HUES48 (cell line): Measurements from ENCODE around the gene TRAK1.

Experiments used
- H3K27ac ChIP-seq: one replicate; pipeline ENCODE4 v1.7.0; 2013; ENCODE audit warnings: low read depth, low read length, inconsistent platforms
- H3K27me3 ChIP-seq: 2 replicates; pipeline ENCODE4 v1.6.1; 2013; ENCODE audit warnings: mild to moderate bottlenecking, low read length; ENCODE audit not compliant: control insufficient read depth, insufficient read depth
- H3K36me3 ChIP-seq: 2 replicates; pipeline ENCODE4 v1.6.1; 2013; ENCODE audit warnings: low read length; ENCODE audit not compliant: control insufficient read depth, insufficient read depth
- H3K4me1 ChIP-seq: 2 replicates; pipeline ENCODE4 v1.6.1; 2013; ENCODE audit warnings: mild to moderate bottlenecking, low read length; ENCODE audit not compliant: control insufficient read depth, insufficient read depth
- H3K4me3 ChIP-seq: 2 replicates; pipeline ENCODE4 v1.5.1; 2013; ENCODE audit warnings: mild to moderate bottlenecking, low read depth, low read length
- H3K9ac ChIP-seq: 2 replicates; pipeline ENCODE4 v1.6.1; 2013; ENCODE audit warnings: mild to moderate bottlenecking, low read depth, low read length, moderate library complexity
- H3K9me3 ChIP-seq: 2 replicates; pipeline ENCODE4 v1.6.1; 2013; ENCODE audit warnings: low read length; ENCODE audit not compliant: control insufficient read depth, insufficient read depth

The TRAK1 gene

DNA sequence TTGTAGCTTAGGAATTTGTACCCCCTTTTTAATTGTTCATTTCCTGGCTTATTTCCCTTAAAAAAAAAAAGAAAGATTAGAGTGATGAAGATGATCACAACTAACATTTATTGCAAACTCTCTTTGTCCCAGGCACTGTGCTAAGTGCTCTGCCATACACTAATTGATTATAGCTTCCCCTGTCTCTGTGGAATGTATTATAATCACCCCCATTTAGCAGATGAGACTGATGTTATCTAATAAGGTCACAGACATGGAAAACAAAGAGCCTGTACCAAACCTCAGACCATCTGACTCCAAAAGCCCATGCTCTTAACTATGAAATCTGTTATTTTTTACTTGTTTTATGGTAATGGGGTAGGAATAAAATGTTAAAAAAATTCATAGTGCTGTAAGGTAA, 53.1 kb downstream of the TRAK1 start:
- Histone ChIP-seq H3K27ac (no peak overlapping the region), H3K4me1 (peaks cover under 1% of the 10 kb centered on the region; the same call in 1 of the 2 replicates)

DNA sequence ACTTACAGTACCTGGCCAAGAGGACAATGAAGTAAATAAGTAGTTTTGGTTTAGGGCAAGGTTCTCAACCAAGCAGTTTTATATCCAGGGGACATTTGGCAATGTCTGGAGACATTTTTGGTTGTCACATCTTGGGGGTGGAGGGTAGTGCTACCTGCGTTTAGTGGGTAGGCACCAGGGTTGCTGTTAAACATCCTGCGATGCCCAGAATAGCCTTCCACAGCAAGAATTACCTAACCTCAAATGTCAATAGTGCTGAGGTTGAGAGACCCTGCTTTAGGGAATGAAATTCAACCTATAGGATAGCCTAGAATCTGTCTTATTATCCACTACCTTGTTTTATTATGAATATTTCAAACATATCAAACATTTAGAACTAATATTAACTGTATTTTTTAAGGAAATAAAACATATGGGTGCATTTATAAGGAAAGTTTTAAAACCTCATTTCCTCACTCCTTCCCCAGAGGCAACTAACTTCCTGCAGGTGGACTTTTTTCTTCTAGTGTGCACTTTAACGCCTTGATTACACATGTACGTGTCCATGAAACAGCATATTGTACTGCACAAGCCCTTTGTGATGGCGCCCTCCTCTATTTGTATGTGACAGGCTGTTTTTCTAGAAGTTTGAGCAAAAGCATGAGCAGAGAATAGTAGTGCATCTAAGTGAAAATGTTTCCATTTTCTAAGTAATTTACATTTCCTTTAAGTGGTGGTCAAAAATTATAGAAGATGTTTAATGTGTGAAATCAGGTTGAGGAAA, 57.1 kb downstream of the TRAK1 start:
- Histone ChIP-seq H3K4me1 (peaks cover 7% of the 10 kb centered on the region; the same call in 1 of the 2 replicates), H3K4me3 (no peak overlapping the region), H3K36me3 (no peaks in the 10 kb centered on the region), H3K9me3 (no peaks in the 10 kb centered on the region), H3K27ac (no peak overlapping the region), H3K27me3 (no peaks in the 10 kb centered on the region), H3K9ac (no peak overlapping the region)

More for the DNA sequence above, 53.1 kb downstream of the TRAK1 start:
- no peak overlapping the region for H3K9ac ChIP-seq
- no peaks in the 10 kb centered on the region for H3K9me3 ChIP-seq
- no peaks in the 10 kb centered on the region for H3K36me3 ChIP-seq
- no peaks in the 10 kb centered on the region for H3K27me3 ChIP-seq
- H3K4me3 ChIP-seq, result no peak overlapping the region

DNA sequence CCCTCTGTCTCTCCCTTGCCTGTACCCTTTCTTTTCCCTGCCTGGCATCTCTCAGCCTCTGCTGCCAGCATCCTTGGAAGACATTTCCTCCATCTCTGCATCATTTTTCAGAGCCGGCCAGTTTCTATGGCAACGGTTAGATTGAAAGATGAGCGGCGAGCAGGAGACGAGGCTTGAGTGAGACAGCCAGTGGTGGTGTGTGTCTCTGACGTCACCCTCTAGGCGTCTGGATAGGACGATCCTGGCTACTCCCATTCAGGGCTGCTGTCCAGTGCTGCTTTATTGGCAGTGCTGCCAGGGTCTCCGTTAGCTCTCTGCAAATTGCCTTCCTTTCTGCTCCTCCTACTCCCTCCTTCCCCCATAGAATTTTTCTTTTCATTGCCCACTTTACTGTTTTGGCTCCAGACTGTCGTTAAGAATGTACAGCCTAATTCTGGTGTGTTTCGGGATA, 57.9 kb downstream of the TRAK1 start:
- no peak overlapping the region for H3K27ac ChIP-seq
- no peak overlapping the region for H3K4me3 ChIP-seq
- H3K9me3 ChIP-seq, result no peaks in the 10 kb centered on the region
- no peaks in the 10 kb centered on the region for H3K36me3 ChIP-seq
- no peaks in the 10 kb centered on the region for H3K27me3 ChIP-seq
- peaks cover 7% of the 10 kb centered on the region; the same call in 1 of the 2 replicates for H3K4me1 ChIP-seq
- H3K9ac ChIP-seq, result no peak overlapping the region

DNA sequence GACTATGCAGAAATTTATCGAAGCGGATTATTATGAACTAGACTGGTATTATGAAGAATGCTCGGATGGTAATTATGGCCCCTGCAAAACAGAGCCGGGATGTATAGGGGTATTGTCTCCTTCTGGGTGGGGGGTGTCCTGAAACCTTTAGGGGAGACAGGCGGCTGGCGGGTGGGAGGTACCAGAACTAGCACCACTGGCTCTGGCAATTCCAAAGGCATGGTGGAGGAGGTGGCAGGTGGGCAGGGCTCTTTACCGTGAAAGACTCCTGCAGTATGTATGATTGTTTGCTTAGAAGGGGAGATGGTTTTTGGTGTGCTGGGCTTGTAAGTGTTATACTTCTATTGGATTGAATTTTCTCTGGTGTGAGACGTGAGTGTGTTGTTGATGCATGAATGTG, 58.4 kb downstream of the TRAK1 start:
- H3K27me3 ChIP-seq, result no peaks in the 10 kb centered on the region
- no peaks in the 10 kb centered on the region for H3K36me3 ChIP-seq
- H3K27ac ChIP-seq, result no peak overlapping the region
- H3K9ac ChIP-seq, result no peak overlapping the region
- no peak overlapping the region for H3K4me3 ChIP-seq
- no peaks in the 10 kb centered on the region for H3K9me3 ChIP-seq
- peaks cover 7% of the 10 kb centered on the region; the same call in 1 of the 2 replicates for H3K4me1 ChIP-seq

DNA sequence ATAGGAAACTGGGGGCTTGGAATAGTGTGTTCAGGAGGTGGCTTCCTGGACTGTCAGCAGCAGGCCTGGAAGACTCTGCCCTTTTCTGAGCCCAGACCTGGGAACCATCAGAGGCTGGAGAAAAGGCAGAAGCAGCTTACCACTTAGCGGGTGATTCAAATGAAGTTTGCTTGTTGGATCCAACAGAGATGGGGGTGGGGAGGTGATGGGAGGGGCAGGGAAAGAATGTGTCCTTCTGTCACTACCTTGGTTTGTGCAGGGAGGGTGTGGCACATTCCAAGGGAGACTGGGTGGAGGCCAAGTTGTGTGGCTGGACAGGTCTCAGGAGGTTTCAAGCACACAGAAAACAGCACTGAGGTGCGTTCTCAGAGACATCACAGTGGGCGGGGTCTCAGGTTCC, 58.8 kb downstream of the TRAK1 start:
- Histone ChIP-seq H3K9me3 (no peaks in the 10 kb centered on the region), H3K27ac (no peak overlapping the region), H3K36me3 (no peaks in the 10 kb centered on the region), H3K9ac (no peak overlapping the region), H3K27me3 (no peaks in the 10 kb centered on the region), H3K4me3 (no peak overlapping the region), H3K4me1 (peaks cover 7% of the 10 kb centered on the region; the same call in 1 of the 2 replicates)

DNA sequence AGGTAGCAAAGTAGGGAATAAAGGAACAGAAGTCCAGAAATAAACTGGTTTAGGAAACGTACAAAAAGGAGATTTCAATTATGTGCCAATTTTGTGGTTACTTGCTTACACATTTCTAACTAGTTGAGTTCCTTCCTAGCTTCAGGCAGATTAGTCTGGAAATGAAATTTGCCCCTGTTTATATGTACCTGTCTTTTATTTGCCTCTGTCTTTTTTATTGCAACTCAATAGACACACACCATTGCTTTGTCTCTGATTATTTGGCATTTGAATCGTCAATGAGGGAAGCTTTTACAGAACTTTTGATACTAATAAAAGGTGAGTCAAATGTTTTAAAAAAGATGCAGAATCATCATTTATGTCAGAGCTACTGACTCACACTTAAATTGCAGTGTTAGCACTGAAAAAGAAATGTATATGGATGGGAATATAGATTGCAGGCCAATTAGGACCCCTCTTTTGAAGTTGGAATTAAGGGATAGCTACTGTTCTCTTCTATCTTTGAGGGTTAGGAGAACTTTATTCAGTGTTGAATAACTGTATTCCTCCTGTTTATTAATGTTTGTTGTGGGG, 60.5 kb downstream of the TRAK1 start:
- H3K27me3 ChIP-seq, result no peaks in the 10 kb centered on the region
- no peak overlapping the region for H3K9ac ChIP-seq
- no peaks in the 10 kb centered on the region for H3K36me3 ChIP-seq
- H3K4me1 ChIP-seq, result peaks cover 7% of the 10 kb centered on the region; the same call in 1 of the 2 replicates
- H3K4me3 ChIP-seq, result no peak overlapping the region
- H3K9me3 ChIP-seq, result no peaks in the 10 kb centered on the region
- no peak overlapping the region for H3K27ac ChIP-seq

DNA sequence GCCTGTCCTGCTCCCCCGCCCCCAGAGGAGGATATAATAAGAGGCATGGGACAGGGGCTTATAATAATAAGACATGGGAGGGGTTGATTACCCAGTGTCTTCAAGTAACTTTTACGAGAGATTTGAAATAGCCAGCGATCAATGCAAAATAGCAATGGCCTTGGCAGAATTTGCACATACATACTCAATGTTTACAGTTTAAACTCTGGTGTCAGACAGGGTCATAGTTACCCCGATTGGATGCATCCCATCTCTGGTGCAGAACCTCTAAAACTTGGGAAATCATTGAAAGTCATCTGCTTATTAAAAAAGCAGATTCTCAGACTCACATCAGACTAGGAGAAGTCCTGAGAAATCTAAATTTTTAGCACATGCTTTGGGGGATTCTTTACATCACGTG, 61.0 kb downstream of the TRAK1 start:
- Histone ChIP-seq H3K27me3 (no peaks in the 10 kb centered on the region), H3K4me3 (no peak overlapping the region), H3K27ac (no peak overlapping the region), H3K9ac (no peak overlapping the region), H3K4me1 (peaks cover 7% of the 10 kb centered on the region; the same call in 1 of the 2 replicates), H3K9me3 (no peaks in the 10 kb centered on the region), H3K36me3 (no peaks in the 10 kb centered on the region)

- no peak overlapping the region for H3K4me3 ChIP-seq
- H3K4me1 ChIP-seq, result peaks cover 7% of the 10 kb centered on the region; the same call in 1 of the 2 replicates
- no peak overlapping the region for H3K9ac ChIP-seq
- no peaks in the 10 kb centered on the region for H3K9me3 ChIP-seq
- no peaks in the 10 kb centered on the region for H3K27me3 ChIP-seq
- H3K36me3 ChIP-seq, result no peaks in the 10 kb centered on the region
- H3K27ac ChIP-seq, result no peak overlapping the region
Measured at GRCh38 chr3:42153039-42153438, 61.9 kb downstream of the TRAK1 start.

DNA sequence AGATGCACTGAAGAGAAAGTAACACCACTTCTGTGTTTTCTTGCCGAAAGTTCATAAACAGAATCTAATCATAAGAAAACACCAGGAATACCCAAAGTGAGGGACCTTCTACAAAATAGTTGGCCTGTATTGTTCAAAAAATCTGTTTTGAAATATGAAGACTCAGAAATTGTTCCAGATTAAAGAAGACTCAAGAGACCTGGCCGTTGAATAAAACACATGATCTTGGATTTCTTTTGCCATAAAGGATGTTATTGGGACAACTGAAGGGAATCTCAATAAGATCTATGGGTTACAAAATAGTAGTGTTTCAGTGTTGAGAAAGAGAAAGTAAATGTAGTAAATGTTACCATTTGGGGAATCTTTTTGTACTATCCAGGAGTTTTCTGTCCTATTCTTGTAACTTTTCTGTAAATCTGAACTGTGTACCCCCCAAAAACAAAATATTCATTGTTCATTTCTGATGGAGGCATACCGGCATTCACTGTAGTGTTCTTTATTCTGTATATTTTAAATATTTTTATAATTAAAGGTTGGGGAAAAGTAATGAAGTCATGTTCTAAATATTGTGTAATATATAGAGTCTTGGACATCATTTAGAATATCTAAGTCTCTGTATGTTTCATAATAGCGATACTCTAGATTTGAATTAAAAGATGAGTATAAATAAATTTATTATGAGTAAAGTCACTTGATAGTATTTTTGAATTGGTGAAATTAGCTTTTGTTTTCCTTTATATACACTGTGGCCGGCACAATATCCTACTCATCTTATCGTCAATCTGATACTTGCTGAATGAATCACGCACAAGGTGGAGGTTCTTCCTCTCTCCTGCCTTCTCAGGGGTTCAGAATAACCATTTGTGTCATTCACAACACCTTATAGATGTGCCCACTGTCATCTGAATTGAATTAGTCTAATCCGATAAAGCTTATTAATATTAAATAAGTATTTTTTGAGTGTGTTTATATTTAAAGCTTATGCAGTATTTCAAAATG, 66.7 kb downstream of the TRAK1 start:
- Histone ChIP-seq H3K27me3 (no peaks in the 10 kb centered on the region), H3K36me3 (no peaks in the 10 kb centered on the region), H3K27ac (no peak overlapping the region), H3K9ac (no peak overlapping the region), H3K4me1 (peaks cover 22% of the 10 kb centered on the region), H3K4me3 (no peak overlapping the region), H3K9me3 (no peaks in the 10 kb centered on the region)

GRCh38 chr3:42159147-42159546, 68.0 kb downstream of the TRAK1 start:
- peaks cover 26% of the 10 kb centered on the region for H3K4me1 ChIP-seq
- no peaks in the 10 kb centered on the region for H3K27me3 ChIP-seq
- no peaks in the 10 kb centered on the region for H3K36me3 ChIP-seq
- H3K27ac ChIP-seq, result peak overlapping the region; percentile 90
- no peak overlapping the region for H3K9ac ChIP-seq
- no peaks in the 10 kb centered on the region for H3K9me3 ChIP-seq
- peak overlapping the region; percentile 66 for H3K4me3 ChIP-seq
